HUES48 (cell line): Measurements from ENCODE around the gene STUM.

Experiments
- H3K27ac ChIP-seq: one replicate; pipeline ENCODE4 v1.7.0; 2013; ENCODE audit warnings: low read depth, low read length, inconsistent platforms
- H3K27me3 ChIP-seq: 2 replicates; pipeline ENCODE4 v1.6.1; 2013; ENCODE audit warnings: mild to moderate bottlenecking, low read length; ENCODE audit not compliant: control insufficient read depth, insufficient read depth
- H3K36me3 ChIP-seq: 2 replicates; pipeline ENCODE4 v1.6.1; 2013; ENCODE audit warnings: low read length; ENCODE audit not compliant: control insufficient read depth, insufficient read depth
- H3K4me1 ChIP-seq: 2 replicates; pipeline ENCODE4 v1.6.1; 2013; ENCODE audit warnings: mild to moderate bottlenecking, low read length; ENCODE audit not compliant: control insufficient read depth, insufficient read depth
- H3K4me3 ChIP-seq: 2 replicates; pipeline ENCODE4 v1.5.1; 2013; ENCODE audit warnings: mild to moderate bottlenecking, low read depth, low read length
- H3K9ac ChIP-seq: 2 replicates; pipeline ENCODE4 v1.6.1; 2013; ENCODE audit warnings: mild to moderate bottlenecking, low read depth, low read length, moderate library complexity
- H3K9me3 ChIP-seq: 2 replicates; pipeline ENCODE4 v1.6.1; 2013; ENCODE audit warnings: low read length; ENCODE audit not compliant: control insufficient read depth, insufficient read depth

STUM gene

GRCh38 chr1:226534098-226534497 lies 14.5 kb upstream of the STUM start:
- Histone ChIP-seq H3K9me3 (no peaks in the 10 kb centered on the region), H3K36me3 (no peaks in the 10 kb centered on the region), H3K9ac (no peak overlapping the region), H3K4me3 (no peak overlapping the region), H3K27ac (no peak overlapping the region), H3K27me3 (no peaks in the 10 kb centered on the region), H3K4me1 (peaks cover 7% of the 10 kb centered on the region; the same call in 1 of the 2 replicates)

DNA sequence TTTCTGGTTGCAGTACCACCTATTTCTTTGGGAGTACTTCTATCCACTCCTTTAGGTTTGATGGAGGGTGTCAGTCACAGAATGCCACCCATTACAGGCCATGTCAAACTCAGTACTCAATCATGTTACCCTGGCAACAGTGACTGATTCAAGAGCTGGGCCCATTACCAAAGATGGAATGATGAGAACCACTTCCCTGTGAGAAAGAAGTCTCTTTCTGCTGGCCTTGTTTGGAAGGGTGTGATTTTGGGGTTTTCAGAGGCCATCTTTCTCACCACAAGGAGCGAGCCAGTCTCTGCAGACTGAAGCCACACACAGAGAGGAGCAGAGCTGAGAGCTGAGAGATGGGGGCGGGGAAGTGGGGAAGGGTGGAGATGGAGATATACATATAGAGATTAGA lies 13.9 kb upstream of the STUM start:
- Histone ChIP-seq H3K9me3 (no peaks in the 10 kb centered on the region), H3K27me3 (no peaks in the 10 kb centered on the region), H3K4me1 (peaks cover 7% of the 10 kb centered on the region; the same call in 1 of the 2 replicates), H3K27ac (no peak overlapping the region), H3K36me3 (no peaks in the 10 kb centered on the region), H3K4me3 (no peak overlapping the region), H3K9ac (no peak overlapping the region)

DNA sequence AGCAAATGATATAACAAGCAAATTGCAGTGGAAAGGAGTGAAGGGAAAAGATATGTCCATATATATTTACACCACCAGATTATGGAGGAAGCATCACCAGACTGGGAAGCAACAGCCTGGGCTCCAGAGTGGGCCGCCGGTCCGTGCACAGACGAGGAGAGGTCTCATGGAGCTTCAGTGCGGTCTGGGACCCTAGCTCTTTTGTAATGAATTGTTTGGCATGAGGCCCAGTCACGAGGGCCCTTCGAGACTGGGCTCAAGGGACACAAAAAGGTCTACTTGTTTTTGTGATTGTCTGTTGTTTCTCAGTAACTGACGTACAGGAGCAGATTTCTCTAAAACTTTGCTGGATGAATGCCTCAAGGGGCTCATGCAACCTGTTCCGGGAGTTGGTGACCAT lies 12.9 kb upstream of the STUM start:
- Histone ChIP-seq H3K27me3 (no peaks in the 10 kb centered on the region), H3K27ac (no peak overlapping the region), H3K4me3 (no peak overlapping the region), H3K9me3 (no peaks in the 10 kb centered on the region), H3K9ac (no peak overlapping the region), H3K4me1 (peaks cover 7% of the 10 kb centered on the region; the same call in 1 of the 2 replicates), H3K36me3 (no peaks in the 10 kb centered on the region)

- no peaks in the 10 kb centered on the region for H3K4me1 ChIP-seq
- H3K9ac ChIP-seq = no peak overlapping the region
- H3K4me3 ChIP-seq = no peak overlapping the region
- no peak overlapping the region for H3K27ac ChIP-seq
- H3K27me3 ChIP-seq = peaks cover 14% of the 10 kb centered on the region
- no peaks in the 10 kb centered on the region for H3K36me3 ChIP-seq
- H3K9me3 ChIP-seq = no peaks in the 10 kb centered on the region
These were observed 7.3 kb upstream of the STUM start for GRCh38 chr1:226541231-226541630.

GRCh38 chr1:226541631-226542622 lies 6.6 kb upstream of the STUM start:
- H3K9ac ChIP-seq = no peak overlapping the region
- H3K27me3 ChIP-seq = peaks cover 21% of the 10 kb centered on the region
- H3K9me3 ChIP-seq = no peaks in the 10 kb centered on the region
- no peaks in the 10 kb centered on the region for H3K36me3 ChIP-seq
- no peaks in the 10 kb centered on the region for H3K4me1 ChIP-seq
- no peak overlapping the region for H3K4me3 ChIP-seq
- H3K27ac ChIP-seq = no peak overlapping the region

DNA sequence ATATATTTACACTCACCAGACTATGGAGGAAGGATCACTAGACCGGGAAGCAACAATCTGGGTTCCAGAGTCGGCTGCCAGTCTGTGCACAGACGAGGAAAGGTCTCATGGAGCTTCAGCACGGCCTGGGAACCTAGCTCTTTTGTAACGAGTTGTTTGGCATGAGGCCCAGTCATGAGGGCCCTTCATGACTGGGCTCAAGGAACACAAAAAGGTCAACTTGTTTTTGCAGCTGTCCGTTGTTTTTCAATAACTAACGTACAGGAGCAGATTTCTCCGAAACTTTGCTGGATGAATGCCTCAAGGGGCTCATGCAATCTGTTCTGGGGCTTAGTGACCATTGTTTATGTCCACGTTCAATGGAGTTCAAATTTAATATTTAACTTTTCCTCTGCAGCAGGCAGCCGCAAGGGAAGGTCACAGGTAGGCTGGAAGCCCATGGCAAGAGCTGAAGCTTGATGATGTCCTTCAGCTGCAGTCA lies 5.9 kb upstream of the STUM start:
- Histone ChIP-seq H3K4me3 (no peak overlapping the region), H3K9ac (no peak overlapping the region), H3K27me3 (peaks cover 28% of the 10 kb centered on the region)

DNA sequence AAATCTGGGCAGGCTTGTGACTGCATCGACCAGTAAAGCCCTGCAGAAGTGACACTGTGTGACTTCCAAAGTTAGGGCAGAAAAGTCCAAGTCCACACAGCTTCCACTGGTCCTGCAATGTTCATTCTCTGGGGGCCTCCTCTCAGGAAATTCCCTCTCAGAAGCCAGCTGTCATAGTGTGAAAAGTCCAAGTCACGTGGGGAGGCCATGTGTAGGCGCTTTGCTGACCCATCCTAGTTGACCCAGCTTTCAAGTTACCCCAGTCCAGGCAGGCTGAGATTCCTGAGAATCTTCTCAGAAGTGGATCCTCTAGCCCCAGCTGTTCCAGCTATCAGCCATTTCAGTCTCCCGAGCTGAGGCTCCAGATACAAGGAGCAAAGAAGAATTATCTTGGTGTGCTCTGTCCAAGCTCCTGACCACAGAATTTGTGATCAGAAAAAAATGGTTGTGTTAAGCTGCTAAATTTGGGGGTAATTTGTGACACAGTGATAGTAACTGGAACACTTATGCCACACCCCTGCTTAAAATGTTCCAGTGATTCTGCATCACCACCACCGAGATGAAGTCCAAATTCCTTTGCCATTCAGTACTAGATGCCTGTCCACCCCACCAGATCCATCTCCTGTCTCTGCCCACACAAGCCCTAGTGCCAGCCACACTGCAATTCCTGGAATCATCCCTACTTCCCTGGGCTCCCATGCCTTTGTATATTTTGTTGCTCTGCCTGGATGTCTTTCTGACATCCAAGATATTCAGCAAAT lies 2.5 kb upstream of the STUM start:
- Histone ChIP-seq H3K4me3 (no peak overlapping the region), H3K9me3 (no peaks in the 10 kb centered on the region), H3K27ac (no peak overlapping the region), H3K27me3 (peaks cover 55% of the 10 kb centered on the region), H3K9ac (no peak overlapping the region), H3K36me3 (no peaks in the 10 kb centered on the region), H3K4me1 (peaks cover 4% of the 10 kb centered on the region)

More for the DNA sequence above, 5.9 kb upstream of the STUM start:
- H3K4me1 ChIP-seq = no peaks in the 10 kb centered on the region
- H3K27ac ChIP-seq = no peak overlapping the region
- H3K9me3 ChIP-seq = no peaks in the 10 kb centered on the region
- H3K36me3 ChIP-seq = no peaks in the 10 kb centered on the region

DNA sequence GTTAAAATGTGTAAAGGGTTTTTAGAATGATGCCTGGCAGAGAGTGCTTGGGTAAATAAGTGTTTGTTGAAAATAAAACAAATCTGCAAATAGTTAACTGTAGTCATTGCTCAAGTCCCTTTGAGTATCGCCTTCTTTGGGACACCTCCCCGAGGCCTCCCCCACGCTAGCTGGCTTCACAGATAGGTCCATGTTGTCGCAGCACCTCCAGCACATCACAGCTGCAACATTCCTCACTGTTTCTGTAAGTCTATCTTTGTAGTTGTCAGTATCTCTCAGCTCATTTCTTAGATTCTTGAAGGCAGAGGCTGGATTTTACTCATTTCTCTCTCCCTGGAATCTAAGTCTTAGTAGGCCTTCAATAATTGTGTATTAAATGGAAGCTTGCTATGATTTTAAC lies 1.6 kb upstream of the STUM start:
- no peak overlapping the region for H3K9ac ChIP-seq
- peaks cover 58% of the 10 kb centered on the region for H3K27me3 ChIP-seq
- H3K36me3 ChIP-seq = no peaks in the 10 kb centered on the region
- H3K4me1 ChIP-seq = peaks cover 4% of the 10 kb centered on the region
- H3K9me3 ChIP-seq = no peaks in the 10 kb centered on the region
- no peak overlapping the region for H3K27ac ChIP-seq
- H3K4me3 ChIP-seq = no peak overlapping the region

DNA sequence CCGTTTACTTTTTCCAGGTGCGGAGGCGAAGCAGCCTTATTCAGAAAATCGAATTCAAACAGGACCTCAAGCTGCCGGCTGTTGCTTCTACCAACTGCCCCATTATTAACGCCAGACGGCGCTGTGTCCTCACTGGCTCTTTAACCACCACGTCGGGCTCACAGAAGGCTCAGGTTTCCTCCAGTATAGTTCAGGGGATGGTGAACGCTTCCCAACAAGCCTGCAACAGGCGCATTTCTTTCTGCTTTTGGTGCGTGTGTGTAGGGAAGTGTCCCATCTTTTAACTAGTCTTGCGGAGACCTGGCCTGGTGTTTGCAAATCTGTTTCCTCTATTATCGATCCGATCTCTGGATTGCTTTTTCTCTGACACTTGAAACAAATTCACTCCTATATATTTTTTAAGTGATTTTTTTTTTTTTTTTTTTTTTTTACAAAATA lies 791 bp upstream of the STUM start:
- peaks cover 58% of the 10 kb centered on the region for H3K27me3 ChIP-seq
- H3K36me3 ChIP-seq = no peaks in the 10 kb centered on the region
- H3K4me3 ChIP-seq = no peak overlapping the region
- H3K9me3 ChIP-seq = no peaks in the 10 kb centered on the region
- peaks cover 4% of the 10 kb centered on the region for H3K4me1 ChIP-seq
- H3K9ac ChIP-seq = no peak overlapping the region
- no peak overlapping the region for H3K27ac ChIP-seq

GRCh38 chr1:226549094-226549936 lies 751 bp downstream of the STUM start:
- no peaks in the 10 kb centered on the region for H3K36me3 ChIP-seq
- H3K9ac ChIP-seq = no peak overlapping the region
- peaks cover 58% of the 10 kb centered on the region for H3K27me3 ChIP-seq
- peak overlapping the region; percentile 63 for H3K4me3 ChIP-seq
- H3K4me1 ChIP-seq = peaks cover 4% of the 10 kb centered on the region
- H3K27ac ChIP-seq = no peak overlapping the region
- no peaks in the 10 kb centered on the region for H3K9me3 ChIP-seq
